GM12878 (cell line): ENCODE data around the gene SLC6A7.

ENCODE experiments used
- ATF3 ChIP-seq: IDR thresholded peaks from 2 replicates; pipeline ENCODE4 v1.6.1; 2011; ENCODE audit warnings: low read depth, mild to moderate bottlenecking, low read length, moderate library complexity, borderline replicate concordance; ENCODE audit errors: extremely low read depth
- CHD2 ChIP-seq: IDR thresholded peaks from 2 replicates; pipeline ENCODE4 v1.6.1; 2011; ENCODE audit warnings: low read depth, low read length, improper control_type of control experiment, borderline replicate concordance
- CTCF ChIP-seq, 3 experiments: IDR thresholded peaks in 2 of 3; conservative IDR thresholded peaks in 1 of 3; 2 replicates each; pipeline ENCODE4 v1.5.1; 2011; ENCODE audit warnings: low read depth in 3 of 3, low read length in 3 of 3, mild to moderate bottlenecking in 3 of 3, control low read depth in 2 of 3, moderate library complexity in 2 of 3, inconsistent platforms in 1 of 3, mixed read lengths in 1 of 3; ENCODE audit not compliant: control insufficient read depth in 2 of 3, insufficient read depth in 1 of 3; ENCODE audit errors: extremely low read depth in 1 of 3
- EZH2 ChIP-seq: IDR thresholded peaks from 2 replicates; pipeline ENCODE4 v1.6.1; 2012; ENCODE audit warnings: low read depth, mild to moderate bottlenecking, control low read depth, inconsistent platforms, low read length, borderline replicate concordance; ENCODE audit not compliant: control insufficient read depth
- KDM1A ChIP-seq: fragments of 200-600 bp; sonication (generic); IDR thresholded peaks from 2 replicates; pipeline ENCODE4 v1.6.1; 2016; ENCODE audit warnings: borderline replicate concordance
- POLR2A ChIP-seq: IDR thresholded peaks from 2 replicates; pipeline ENCODE4 v1.6.1; 2011; ENCODE audit warnings: low read depth, mild to moderate bottlenecking, low read length
- RAD21 ChIP-seq: IDR thresholded peaks from 2 replicates; pipeline ENCODE4 v1.6.1; 2011; ENCODE audit warnings: mild to moderate bottlenecking, low read depth, low read length, moderate library complexity; ENCODE audit not compliant: insufficient read depth
- SRF ChIP-seq, 2 experiments: IDR thresholded peaks; 2 replicates each; pipeline ENCODE4 v1.6.1; 2011; ENCODE audit warnings: low read depth in 2 of 2, low read length in 2 of 2, mild to moderate bottlenecking in 1 of 2, moderate library complexity in 1 of 2
- USF2 ChIP-seq: IDR thresholded peaks from 2 replicates; pipeline ENCODE4 v1.6.1; 2011; ENCODE audit warnings: low read depth, low read length, improper control_type of control experiment, borderline replicate concordance
- YY1 ChIP-seq: IDR thresholded peaks from 2 replicates; pipeline ENCODE4 v1.6.1; 2011; ENCODE audit warnings: low read depth, mild to moderate bottlenecking, low read length
- ZBTB33 ChIP-seq: fragments of 450-650 bp; IDR thresholded peaks from 2 replicates; pipeline ENCODE4 v1.6.1; 2017; ENCODE audit warnings: mild to moderate bottlenecking

GRCh38 chr5:150238646-150239045, 48.8 kb downstream of the SLC6A7 start:
- TF ChIP-seq USF2, result no peak
- no peak for TF ChIP-seq CTCF (IDR thresholded peaks at IDR 0.05 in 2 of 3, conservative IDR thresholded peaks at IDR 0.05 in 1 of 3; ENCODE audit: control insufficient read depth in 2 of 3, extremely low read depth in 1 of 3, insufficient read depth in 1 of 3, low read depth in 3 of 3, low read length in 3 of 3)
- TF ChIP-seq EZH2, result no peak
- TF ChIP-seq ZBTB33, result no peak
- no peak for TF ChIP-seq SRF (IDR thresholded peaks at IDR 0.05; ENCODE audit: low read depth in 2 of 2, low read length in 2 of 2)
- TF ChIP-seq CHD2, result no peak
- TF ChIP-seq POLR2A, result no peak
- TF ChIP-seq ATF3, result no peak
- no peak for TF ChIP-seq KDM1A
- TF ChIP-seq RAD21, result no peak
- TF ChIP-seq YY1, result no peak
